HEK293 (cell line): Measurements from ENCODE around the gene TXNRD2.

Experiments used
- CTCF ChIA-PET: fragments of 350-600 bp; formaldehyde crosslinking; extraction: SDS; loops from one replicate; lab custom pipeline; 2021; ENCODE audit warnings: antibody characterized with exemption; lab: Yijun Ruan, JAX
- POLR2A ChIA-PET: fragments of 300-600 bp; formaldehyde crosslinking; extraction: SDS; loops from one replicate; lab custom pipeline; 2020; ENCODE audit warnings: antibody characterized with exemption, inconsistent platforms; lab: Yijun Ruan, JAX
- H3K27ac ChIP-seq: fragments of 200-500 bp; sonication (Bioruptor generic); 2 replicates; pipeline ENCODE4 v1.5.1; 2014; ENCODE audit warnings: low read depth, low read length, control low read depth, inconsistent platforms; ENCODE audit errors: extremely low read depth
- H3K36me3 ChIP-seq, 2 experiments: fragments of 200-500 bp in 1 of 2; sonication (Bioruptor generic) in 1 of 2; 1 replicate in 1 of 2; 2 replicates in 1 of 2; pipeline ENCODE4 v1.5.1; 2014 to 2017; ENCODE audit warnings: inconsistent platforms in 2 of 2, low read length in 2 of 2; ENCODE audit not compliant: control insufficient read depth in 2 of 2, insufficient read depth in 1 of 2
- H3K4me1 ChIP-seq: fragments of 200-500 bp; sonication (Bioruptor generic); 2 replicates; pipeline ENCODE4 v1.5.1; 2014; ENCODE audit warnings: mild to moderate bottlenecking, low read length, inconsistent platforms; ENCODE audit not compliant: control insufficient read depth, insufficient read depth
- H3K4me3 ChIP-seq: 2 replicates; pipeline ENCODE4 v1.5.1; 2011; ENCODE audit warnings: low read depth, mild to moderate bottlenecking, control low read depth, low read length, moderate library complexity
- H3K9me3 ChIP-seq: fragments of 200-500 bp; sonication (Bioruptor generic); 2 replicates; pipeline ENCODE4 v1.5.1; 2014; ENCODE audit warnings: low read depth, low read length, inconsistent platforms; ENCODE audit not compliant: control insufficient read depth, insufficient read depth
- GFI1B ChIP-seq: fragments of 450-650 bp; formaldehyde crosslinking; IDR thresholded peaks from 2 replicates; pipeline ENCODE4 v1.5.1; 2016; ENCODE audit warnings: missing biosample characterization, missing genetic modification characterization
- GLIS2 ChIP-seq: fragments of 450-650 bp; formaldehyde crosslinking; IDR thresholded peaks from 2 replicates; pipeline ENCODE4 v1.5.1; 2016; ENCODE audit warnings: missing biosample characterization, missing genetic modification characterization
- HIC1 ChIP-seq: fragments of 450-650 bp; formaldehyde crosslinking; IDR thresholded peaks from 2 replicates; pipeline ENCODE4 v1.5.1; 2016; ENCODE audit warnings: missing biosample characterization, missing genetic modification characterization
- KLF17 ChIP-seq: fragments of 450-650 bp; formaldehyde crosslinking; IDR thresholded peaks from 2 replicates; pipeline ENCODE4 v1.5.1; 2016; ENCODE audit warnings: missing biosample characterization, missing genetic modification characterization
- MEIS1 ChIP-seq: sonication (generic); formaldehyde crosslinking; IDR thresholded peaks from 2 replicates; pipeline ENCODE4 v1.8.1; 2022; ENCODE audit warnings: missing genetic modification reagents, mild to moderate bottlenecking, borderline replicate concordance
- PRDM6 ChIP-seq: fragments of 450-650 bp; formaldehyde crosslinking; IDR thresholded peaks from 2 replicates; pipeline ENCODE4 v1.5.1; 2017; ENCODE audit warnings: missing biosample characterization, missing genetic modification characterization
- SCRT2 ChIP-seq: fragments of 450-650 bp; formaldehyde crosslinking; IDR thresholded peaks from 2 replicates; pipeline ENCODE4 v1.5.1; 2016; ENCODE audit warnings: missing biosample characterization, missing genetic modification characterization
- TCF7L2 ChIP-seq: IDR thresholded peaks from 2 replicates; pipeline ENCODE4 v1.6.1; 2011; ENCODE audit warnings: low read depth, mild to moderate bottlenecking, inconsistent platforms, low read length, moderate library complexity, borderline replicate concordance
- ZBTB17 ChIP-seq: fragments of 450-650 bp; formaldehyde crosslinking; IDR thresholded peaks from 2 replicates; pipeline ENCODE4 v1.5.1; 2016; ENCODE audit warnings: missing biosample characterization, missing genetic modification characterization
- ZFP41 ChIP-seq: fragments of 450-650 bp; formaldehyde crosslinking; IDR thresholded peaks from 2 replicates; pipeline ENCODE4 v1.5.1; 2016; ENCODE audit warnings: missing biosample characterization, missing genetic modification characterization, borderline replicate concordance
- ZNF155 ChIP-seq: fragments of 450-650 bp; formaldehyde crosslinking; IDR thresholded peaks from 2 replicates; pipeline ENCODE4 v1.5.1; 2016; ENCODE audit warnings: missing biosample characterization, missing genetic modification characterization
- ZNF157 ChIP-seq: fragments of 450-650 bp; formaldehyde crosslinking; IDR thresholded peaks from 2 replicates; pipeline ENCODE4 v1.5.1; 2016; ENCODE audit warnings: missing biosample characterization, missing genetic modification characterization
- ZNF26 ChIP-seq: fragments of 450-650 bp; formaldehyde crosslinking; IDR thresholded peaks from 2 replicates; pipeline ENCODE4 v1.5.1; 2016; ENCODE audit warnings: missing biosample characterization, missing genetic modification characterization
- ZNF311 ChIP-seq: fragments of 450-650 bp; formaldehyde crosslinking; IDR thresholded peaks from 2 replicates; pipeline ENCODE4 v1.5.1; 2017; ENCODE audit warnings: missing biosample characterization, missing genetic modification characterization, borderline replicate concordance
- ZNF354C ChIP-seq: fragments of 450-650 bp; formaldehyde crosslinking; IDR thresholded peaks from 2 replicates; pipeline ENCODE4 v1.5.1; 2016; ENCODE audit warnings: missing biosample characterization, missing genetic modification characterization, low read depth, borderline replicate concordance
- ZNF398 ChIP-seq: fragments of 450-650 bp; formaldehyde crosslinking; IDR thresholded peaks from 2 replicates; pipeline ENCODE4 v1.5.1; 2017; ENCODE audit warnings: missing biosample characterization, missing genetic modification characterization
- ZNF488 ChIP-seq: fragments of 450-650 bp; formaldehyde crosslinking; IDR thresholded peaks from 2 replicates; pipeline ENCODE4 v1.5.1; 2016; ENCODE audit warnings: missing biosample characterization, missing genetic modification characterization
- ZNF510 ChIP-seq: fragments of 450-650 bp; formaldehyde crosslinking; IDR thresholded peaks from 2 replicates; pipeline ENCODE4 v1.5.1; 2018; ENCODE audit warnings: mild to moderate bottlenecking, missing genetic modification characterization, missing biosample characterization; ENCODE audit not compliant: insufficient replicate concordance
- ZNF513 ChIP-seq: fragments of 450-650 bp; IDR thresholded peaks from 2 replicates; pipeline ENCODE4 v1.5.1; 2018; ENCODE audit warnings: missing biosample characterization, missing genetic modification characterization
- ZNF514 ChIP-seq: fragments of 450-650 bp; formaldehyde crosslinking; IDR thresholded peaks from 2 replicates; pipeline ENCODE4 v1.5.1; 2016; ENCODE audit warnings: missing biosample characterization, missing genetic modification characterization
- ZNF544 ChIP-seq: fragments of 450-650 bp; formaldehyde crosslinking; IDR thresholded peaks from 2 replicates; pipeline ENCODE4 v1.5.0; 2017; ENCODE audit warnings: missing biosample characterization, missing genetic modification characterization
- ZNF596 ChIP-seq: fragments of 450-650 bp; IDR thresholded peaks from 2 replicates; pipeline ENCODE4 v1.5.0; 2018; ENCODE audit warnings: missing biosample characterization, mild to moderate bottlenecking, missing genetic modification characterization, moderate library complexity
- ZNF670 ChIP-seq: fragments of 450-650 bp; formaldehyde crosslinking; IDR thresholded peaks from 2 replicates; pipeline ENCODE4 v1.5.1; 2016; ENCODE audit warnings: missing biosample characterization, missing genetic modification characterization, low read depth
- ZNF76 ChIP-seq: fragments of 450-650 bp; formaldehyde crosslinking; IDR thresholded peaks from 2 replicates; pipeline ENCODE4; 2016; ENCODE audit warnings: low read depth, missing biosample characterization, missing genetic modification characterization, borderline replicate concordance
- ZNF776 ChIP-seq: fragments of 450-650 bp; formaldehyde crosslinking; IDR thresholded peaks from 2 replicates; pipeline ENCODE4 v1.5.0; 2017; ENCODE audit warnings: missing biosample characterization, missing genetic modification characterization, borderline replicate concordance

The TXNRD2 gene

GRCh38 chr22:19942157-19943081 lies 801 bp upstream of the TXNRD2 start:
- CTCF ChIA-PET, result interaction anchor here (0.5 to 4.5 kb wide), 7 partner anchors 11 to 218 kb away, joined by 3 to 33 read pairs (median 7); no protein-coding TSS in a partner anchor
- POLR2A ChIA-PET, result interaction anchor here (0.6 to 1.3 kb wide), 8 partner anchors 12 to 466 kb away, joined by 3 to 9 read pairs (median 3); no protein-coding TSS in a partner anchor
- Histone ChIP-seq H3K27ac (peak overlapping the region; percentile 81), H3K36me3 (no peaks in the 10 kb centered on the region), H3K9me3 (no peaks in the 10 kb centered on the region), H3K4me3 (peak overlapping the region; percentile 79), H3K4me1 (peaks cover 4% of the 10 kb centered on the region; the same call in 1 of the 2 replicates)
- no peak for TF ChIP-seq ZNF596 (tag by site-specific recombination)
- no peak for TF ChIP-seq ZNF776 (tag by site-specific recombination)
- no peak for TF ChIP-seq HIC1
- TF ChIP-seq ZNF544, result no peak
- TF ChIP-seq ZNF354C (tag by site-specific recombination), result no peak
- TF ChIP-seq ZNF488 (tag by site-specific recombination), result no peak
- no peak for TF ChIP-seq ZNF26 (tag by site-specific recombination)
- TF ChIP-seq ZNF76 (tag by site-specific recombination), result no peak
- TF ChIP-seq ZNF510 (tag by site-specific recombination), result no peak
- no peak for TF ChIP-seq ZNF670
- TF ChIP-seq ZNF155 (tag by site-specific recombination), result no peak
- no peak for TF ChIP-seq TCF7L2
- no peak for TF ChIP-seq ZFP41 (tag by site-specific recombination)
- no peak for TF ChIP-seq ZBTB17 (tag by site-specific recombination)
- TF ChIP-seq GLIS2 (tag by site-specific recombination), result peak; percentile 85
- TF ChIP-seq GFI1B (tag by site-specific recombination), result no peak
- peak; percentile 65; the same call in 1 of the 2 replicates for TF ChIP-seq PRDM6 (tag by site-specific recombination)
- no peak for TF ChIP-seq ZNF157 (tag by site-specific recombination)
- TF ChIP-seq ZNF398 (tag by site-specific recombination), result peak; percentile 6; the same call in 1 of the 2 replicates
- no peak for TF ChIP-seq ZNF514 (tag by site-specific recombination)
- no peak for TF ChIP-seq ZNF513 (tag by site-specific recombination)
- no peak for TF ChIP-seq ZNF311 (tag by site-specific recombination)
- no peak for TF ChIP-seq SCRT2 (tag by site-specific recombination)
- no peak for TF ChIP-seq MEIS1 (CRISPR knock-in tag)
- 0 out of 2 replicates have a peak, but pooled peaks have one; percentile 13 for TF ChIP-seq KLF17 (tag by site-specific recombination)
